Glutamatergic neuron (in vitro differentiated cells): Measurements from ENCODE around the gene TOMM22. TPM values are rescaled to one million over a fixed set of nuclear protein-coding genes. Genes with fewer than 3 reads are reported as not detected.
A peak's percentile ranks its signal among the peaks of the same experiment; 100 is the strongest.

Source experiments
- DNase-seq: peaks from one replicate; pipeline ENCODE4 v3.0.0; 2022
- H3K27ac Mint-ChIP-seq: one replicate; pipeline ENCODE4 v1.8.0; 2020; ENCODE audit warnings: mild to moderate bottlenecking, mixed read lengths, inconsistent platforms; ENCODE audit not compliant: unreplicated experiment
- H3K27me3 Mint-ChIP-seq: one replicate; pipeline ENCODE4 v1.8.0; 2020; ENCODE audit warnings: mild to moderate bottlenecking, moderate library complexity, mixed read lengths, inconsistent platforms; ENCODE audit not compliant: unreplicated experiment
- H3K36me3 Mint-ChIP-seq: one replicate; pipeline ENCODE4 v1.8.0; 2020; ENCODE audit warnings: mild to moderate bottlenecking, mixed read lengths, inconsistent platforms; ENCODE audit not compliant: unreplicated experiment
- H3K4me1 Mint-ChIP-seq: one replicate; pipeline ENCODE4 v1.8.0; 2020; ENCODE audit warnings: mild to moderate bottlenecking, low read depth, mixed read lengths, inconsistent platforms; ENCODE audit not compliant: unreplicated experiment
- H3K4me3 Mint-ChIP-seq: one replicate; pipeline ENCODE4 v1.8.0; 2020; ENCODE audit warnings: mild to moderate bottlenecking, mixed read lengths, inconsistent platforms; ENCODE audit not compliant: unreplicated experiment
- H3K9me3 Mint-ChIP-seq: one replicate; pipeline ENCODE4 v1.8.0; 2020; ENCODE audit warnings: mild to moderate bottlenecking, moderate library complexity, mixed read lengths, inconsistent platforms; ENCODE audit not compliant: unreplicated experiment
- CTCF ChIP-seq: fragments of 200-600 bp; sonication (generic); IDR thresholded peaks from one replicate; pipeline ENCODE4 v1.5.0; 2021; ENCODE audit not compliant: partially characterized antibody, unreplicated experiment
- total RNA-seq: library from RNA; stranded (reverse); fragmentation: NEBNext Ultra II Directional; extraction: Animal tissue kit (Norgen Biotek cat#: 25700); gene quantifications from one replicate; pipeline ENCODE4 v1.2.1, GENCODE V29; 2021; ENCODE audit not compliant: unreplicated experiment

The TOMM22 gene
- total RNA-seq, 1 donor from 2014 or later, result 61.0 TPM

GRCh38 chr22:38709306-38709705 lies 27.5 kb downstream of the TOMM22 start:
- peaks cover 27% of the 10 kb centered on the region for H3K4me1 Mint-ChIP-seq

GRCh38 chr22:38710351-38710750 lies 28.6 kb downstream of the TOMM22 start:
- Mint-ChIP-seq H3K4me1 (peaks cover 31% of the 10 kb centered on the region), H3K4me3 (peak overlapping the region; percentile 7), H3K27ac (no peak overlapping the region), H3K9me3 (peaks cover 3% of the 10 kb centered on the region), H3K27me3 (peaks cover 7% of the 10 kb centered on the region), H3K36me3 (no peaks in the 10 kb centered on the region)
- no peak for TF ChIP-seq CTCF
- no peak for DNase-seq

More at GRCh38 chr22:38709306-38709705, 27.5 kb downstream of the TOMM22 start:
- no peaks in the 10 kb centered on the region for H3K36me3 Mint-ChIP-seq
- TF ChIP-seq CTCF, result no peak
- peaks cover 3% of the 10 kb centered on the region for H3K27me3 Mint-ChIP-seq
- H3K27ac Mint-ChIP-seq, result no peak overlapping the region
- no peak overlapping the region for H3K4me3 Mint-ChIP-seq
- peaks cover 3% of the 10 kb centered on the region for H3K9me3 Mint-ChIP-seq
- DNase-seq, result no peak

- TF ChIP-seq CTCF, result no peak
- no peaks in the 10 kb centered on the region for H3K9me3 Mint-ChIP-seq
- peaks cover 34% of the 10 kb centered on the region for H3K4me1 Mint-ChIP-seq
- no peak for DNase-seq
- no peak overlapping the region for H3K4me3 Mint-ChIP-seq
- peaks cover 4% of the 10 kb centered on the region for H3K27me3 Mint-ChIP-seq
- no peak overlapping the region for H3K27ac Mint-ChIP-seq
- no peaks in the 10 kb centered on the region for H3K36me3 Mint-ChIP-seq
Observed at GRCh38 chr22:38710866-38711265, 29.1 kb downstream of the TOMM22 start.

GRCh38 chr22:38712486-38713207 lies 30.9 kb downstream of the TOMM22 start:
- peaks cover 25% of the 10 kb centered on the region for H3K4me1 Mint-ChIP-seq
- peaks cover 4% of the 10 kb centered on the region for H3K27me3 Mint-ChIP-seq
- no peak for TF ChIP-seq CTCF
- no peak for DNase-seq
- H3K9me3 Mint-ChIP-seq, result no peaks in the 10 kb centered on the region
- H3K36me3 Mint-ChIP-seq, result no peaks in the 10 kb centered on the region
- peak overlapping the region; percentile 11 for H3K27ac Mint-ChIP-seq
- peak overlapping the region; percentile 22 for H3K4me3 Mint-ChIP-seq

- H3K4me3 Mint-ChIP-seq, result no peak overlapping the region
- no peak overlapping the region for H3K27ac Mint-ChIP-seq
- peaks cover 25% of the 10 kb centered on the region for H3K4me1 Mint-ChIP-seq
- H3K27me3 Mint-ChIP-seq, result peaks cover 4% of the 10 kb centered on the region
- H3K9me3 Mint-ChIP-seq, result no peaks in the 10 kb centered on the region
- TF ChIP-seq CTCF, result no peak
- H3K36me3 Mint-ChIP-seq, result no peaks in the 10 kb centered on the region
- no peak for DNase-seq
Observed at GRCh38 chr22:38713921-38714320, 32.2 kb downstream of the TOMM22 start.
